Colonic mucosa (tissue), 4 donors: ENCODE data around the gene CSTF1. TPM values are rescaled to one million over a fixed set of nuclear protein-coding genes. Genes with fewer than 3 reads are reported as not detected.

ENCODE experiments used
- DNase-seq: peaks from one replicate; pipeline ENCODE4 v3.0.0-alpha.2; 2020
- H3K27ac ChIP-seq: fragments of 200-600 bp; one replicate; pipeline ENCODE4 v1.8.0; 2021
- H3K27me3 ChIP-seq: fragments of 200-600 bp; one replicate; pipeline ENCODE4 v1.8.0; 2021
- H3K36me3 ChIP-seq: fragments of 200-600 bp; one replicate; pipeline ENCODE4 v1.8.0; 2021
- H3K4me1 ChIP-seq: fragments of 200-600 bp; one replicate; pipeline ENCODE4 v1.8.0; 2021; ENCODE audit warnings: mild to moderate bottlenecking
- H3K4me3 ChIP-seq: fragments of 200-600 bp; one replicate; pipeline ENCODE4 v1.8.0; 2021
- H3K9ac ChIP-seq, 2 donors: one replicate each; pipeline ENCODE4 v1.7.0; 2013; ENCODE audit warnings: control low read depth in 2 of 2, low read depth in 2 of 2, low read length in 2 of 2
- H3K9me3 ChIP-seq: fragments of 200-600 bp; one replicate; pipeline ENCODE4 v1.8.0; 2021
- CTCF ChIP-seq: fragments of 200-600 bp; IDR thresholded peaks from one replicate; pipeline ENCODE4 v1.8.0; 2022; ENCODE audit warnings: antibody characterized with exemption, mild to moderate bottlenecking
- intact Hi-C: fragments of 100-400 bp; cut with DNase I; formaldehyde crosslinking; loops from one replicate; pipeline ENCODE4 v1.14.1; 2022
- total RNA-seq, 2 donors: library from RNA; stranded (reverse); fragmentation: NEBNext Ultra II Directional in 1 of 2; extraction: Animal tissue kit (Norgen Biotek cat#: 25700) in 1 of 2; gene quantifications; one replicate each; pipeline ENCODE4 v1.2.1, GENCODE V29; 2021
- donor health status: healthy.
- donor health status: DM: no; HTN: no; CAD: no.
- donor health status: DM: no; HTN: no; CAD: no.

The CSTF1 gene
- total RNA-seq, 2 donors from 2014 or later = 24.2 to 32.0 TPM

GRCh38 chr20:56414842-56415765, 22.7 kb downstream of the CSTF1 start:
- no peaks in the 10 kb centered on the region for H3K36me3 ChIP-seq
- no peaks in the 10 kb centered on the region for H3K27me3 ChIP-seq
- no peak for TF ChIP-seq CTCF
- DNase-seq = no peak
- H3K9me3 ChIP-seq = no peaks in the 10 kb centered on the region
- H3K27ac ChIP-seq = no peak overlapping the region
- intact Hi-C loops = no loop called here
- H3K4me3 ChIP-seq = no peak overlapping the region
- no peaks in the 10 kb centered on the region for H3K4me1 ChIP-seq
- H3K9ac ChIP-seq = no peak overlapping the region

- H3K9me3 ChIP-seq = no peaks in the 10 kb centered on the region
- H3K36me3 ChIP-seq = no peaks in the 10 kb centered on the region
- no peaks in the 10 kb centered on the region for H3K4me1 ChIP-seq
- intact Hi-C loops = no loop called here
- no peak for TF ChIP-seq CTCF
- DNase-seq = no peak
- no peak overlapping the region for H3K27ac ChIP-seq
- no peak overlapping the region for H3K4me3 ChIP-seq
- H3K27me3 ChIP-seq = no peaks in the 10 kb centered on the region
- H3K9ac ChIP-seq = no peak overlapping the region
Observed at GRCh38 chr20:56417402-56417801, 25.0 kb downstream of the CSTF1 start.

- Histone ChIP-seq H3K9me3 (no peaks in the 10 kb centered on the region), H3K4me3 (no peak overlapping the region), H3K4me1 (no peaks in the 10 kb centered on the region), H3K9ac (no peak overlapping the region), H3K27me3 (no peaks in the 10 kb centered on the region), H3K36me3 (no peaks in the 10 kb centered on the region), H3K27ac (no peak overlapping the region)
- intact Hi-C loops = no loop called here
- no peak for TF ChIP-seq CTCF
- DNase-seq = no peak
Observed at GRCh38 chr20:56417911-56418310, 25.5 kb downstream of the CSTF1 start.

GRCh38 chr20:56418385-56418861, 26.0 kb downstream of the CSTF1 start:
- Histone ChIP-seq H3K4me3 (no peak overlapping the region), H3K36me3 (no peaks in the 10 kb centered on the region), H3K9me3 (no peaks in the 10 kb centered on the region), H3K4me1 (no peaks in the 10 kb centered on the region), H3K9ac (no peak overlapping the region), H3K27ac (peak overlapping the region; percentile 24), H3K27me3 (no peaks in the 10 kb centered on the region)
- intact Hi-C loops = no loop called here
- no peak for DNase-seq
- no peak for TF ChIP-seq CTCF

GRCh38 chr20:56420028-56420427, 27.6 kb downstream of the CSTF1 start:
- Histone ChIP-seq H3K9ac (no peak overlapping the region), H3K27me3 (no peaks in the 10 kb centered on the region), H3K36me3 (no peaks in the 10 kb centered on the region), H3K4me3 (no peak overlapping the region), H3K9me3 (no peaks in the 10 kb centered on the region), H3K27ac (no peak overlapping the region), H3K4me1 (no peaks in the 10 kb centered on the region)
- intact Hi-C loops = no loop called here
- DNase-seq = no peak
- no peak for TF ChIP-seq CTCF
